Upper lobe of left lung (tissue), 4 donors: ENCODE results near the gene UCK2.

Source experiments
- EP300 ChIP-seq, 4 donors: sonication (generic); formaldehyde crosslinking; IDR thresholded peaks; one replicate each; pipeline ENCODE4 v1.5.1; 2017; ENCODE audit warnings: antibody characterized with exemption in 4 of 4, control low read depth in 2 of 4
- POLR2A ChIP-seq, 4 donors: fragments of 450-650 bp; IDR thresholded peaks; one replicate each; pipeline ENCODE4 v1.5.1; 2016 to 2017; ENCODE audit warnings: antibody characterized with exemption in 4 of 4, mild to moderate bottlenecking in 2 of 4
- POLR2AphosphoS5 ChIP-seq, 2 donors: sonication (generic); formaldehyde crosslinking; IDR thresholded peaks; one replicate each; pipeline ENCODE4 v1.5.1; 2017; ENCODE audit warnings: antibody characterized with exemption in 2 of 2
- TF ChIP-seq, protein P1 (sequence below), 6 experiments: fragments of 450-650 bp in 4 of 6; fragments of 200-600 bp in 2 of 6; sonication (generic) in 2 of 6; IDR thresholded peaks; one replicate each; pipeline ENCODE4 v1.5.1; 2016 to 2019; ENCODE audit warnings: antibody characterized with exemption in 6 of 6

- TF ChIP-seq, protein P1, sequence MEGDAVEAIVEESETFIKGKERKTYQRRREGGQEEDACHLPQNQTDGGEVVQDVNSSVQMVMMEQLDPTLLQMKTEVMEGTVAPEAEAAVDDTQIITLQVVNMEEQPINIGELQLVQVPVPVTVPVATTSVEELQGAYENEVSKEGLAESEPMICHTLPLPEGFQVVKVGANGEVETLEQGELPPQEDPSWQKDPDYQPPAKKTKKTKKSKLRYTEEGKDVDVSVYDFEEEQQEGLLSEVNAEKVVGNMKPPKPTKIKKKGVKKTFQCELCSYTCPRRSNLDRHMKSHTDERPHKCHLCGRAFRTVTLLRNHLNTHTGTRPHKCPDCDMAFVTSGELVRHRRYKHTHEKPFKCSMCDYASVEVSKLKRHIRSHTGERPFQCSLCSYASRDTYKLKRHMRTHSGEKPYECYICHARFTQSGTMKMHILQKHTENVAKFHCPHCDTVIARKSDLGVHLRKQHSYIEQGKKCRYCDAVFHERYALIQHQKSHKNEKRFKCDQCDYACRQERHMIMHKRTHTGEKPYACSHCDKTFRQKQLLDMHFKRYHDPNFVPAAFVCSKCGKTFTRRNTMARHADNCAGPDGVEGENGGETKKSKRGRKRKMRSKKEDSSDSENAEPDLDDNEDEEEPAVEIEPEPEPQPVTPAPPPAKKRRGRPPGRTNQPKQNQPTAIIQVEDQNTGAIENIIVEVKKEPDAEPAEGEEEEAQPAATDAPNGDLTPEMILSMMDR (IDR thresholded peaks at IDR 0.05) = no peak
- TF ChIP-seq POLR2A (IDR thresholded peaks at IDR 0.05) (no peak), POLR2AphosphoS5 (IDR thresholded peaks at IDR 0.05) (no peak), EP300 (IDR thresholded peaks at IDR 0.05) (no peak)
Measured at GRCh38 chr1:165840423-165840822, 13.0 kb downstream of the UCK2 start.
